Astrocyte of the cerebellum (primary cell): ENCODE data around the gene CCND1.
"Not testable (repeated sequence)": the region's sequence is repeated elsewhere in the genome, so short reads cannot be mapped to it uniquely, and the experiment has no call there.

Experiments
- DNase-seq: peaks from one replicate; pipeline ENCODE4 v3.0.0-alpha.2; 2011; ENCODE audit warnings: low read depth
- H3K4me3 ChIP-seq: 2 replicates; pipeline ENCODE4 v1.5.1; 2011; ENCODE audit warnings: mild to moderate bottlenecking, low read depth, low read length, moderate library complexity
- in situ Hi-C: cut with HindIII; loops from 2 replicates; pipeline ENCODE4 v1.10.0; 2017; ENCODE audit warnings: low sequenced_read_pairs
- TF ChIP-seq, protein P1 (sequence below): IDR thresholded peaks from 2 replicates; pipeline ENCODE4 v1.5.1; 2012; ENCODE audit warnings: low read length, low read depth, moderate library complexity, mild to moderate bottlenecking; ENCODE audit errors: missing control alignments

The CCND1 gene

DNA sequence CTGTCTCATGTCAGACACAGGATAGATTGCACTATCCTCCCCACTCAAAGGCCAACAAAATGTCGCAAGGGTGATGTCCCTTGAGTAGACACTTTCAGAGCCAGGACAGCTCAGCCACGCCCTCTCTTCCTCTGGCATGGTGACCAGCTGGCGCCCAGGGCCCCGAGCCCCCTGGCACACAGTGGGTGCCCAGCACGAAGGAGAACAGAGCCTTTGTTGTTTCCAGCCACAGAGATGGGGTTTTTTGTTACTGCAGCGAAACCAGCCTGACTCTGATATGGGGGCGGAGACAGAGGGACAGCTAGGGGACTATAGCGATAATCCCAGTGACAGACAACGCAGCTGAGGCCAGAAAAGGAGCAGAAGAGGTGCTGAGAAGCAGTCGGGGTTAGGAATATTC, 23.3 kb upstream of the CCND1 start:
- no peak for DNase-seq
- in situ Hi-C loops, result no loop called here
- H3K4me3 ChIP-seq, result no peak overlapping the region
- TF ChIP-seq, protein P1, sequence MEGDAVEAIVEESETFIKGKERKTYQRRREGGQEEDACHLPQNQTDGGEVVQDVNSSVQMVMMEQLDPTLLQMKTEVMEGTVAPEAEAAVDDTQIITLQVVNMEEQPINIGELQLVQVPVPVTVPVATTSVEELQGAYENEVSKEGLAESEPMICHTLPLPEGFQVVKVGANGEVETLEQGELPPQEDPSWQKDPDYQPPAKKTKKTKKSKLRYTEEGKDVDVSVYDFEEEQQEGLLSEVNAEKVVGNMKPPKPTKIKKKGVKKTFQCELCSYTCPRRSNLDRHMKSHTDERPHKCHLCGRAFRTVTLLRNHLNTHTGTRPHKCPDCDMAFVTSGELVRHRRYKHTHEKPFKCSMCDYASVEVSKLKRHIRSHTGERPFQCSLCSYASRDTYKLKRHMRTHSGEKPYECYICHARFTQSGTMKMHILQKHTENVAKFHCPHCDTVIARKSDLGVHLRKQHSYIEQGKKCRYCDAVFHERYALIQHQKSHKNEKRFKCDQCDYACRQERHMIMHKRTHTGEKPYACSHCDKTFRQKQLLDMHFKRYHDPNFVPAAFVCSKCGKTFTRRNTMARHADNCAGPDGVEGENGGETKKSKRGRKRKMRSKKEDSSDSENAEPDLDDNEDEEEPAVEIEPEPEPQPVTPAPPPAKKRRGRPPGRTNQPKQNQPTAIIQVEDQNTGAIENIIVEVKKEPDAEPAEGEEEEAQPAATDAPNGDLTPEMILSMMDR, result no peak

DNA sequence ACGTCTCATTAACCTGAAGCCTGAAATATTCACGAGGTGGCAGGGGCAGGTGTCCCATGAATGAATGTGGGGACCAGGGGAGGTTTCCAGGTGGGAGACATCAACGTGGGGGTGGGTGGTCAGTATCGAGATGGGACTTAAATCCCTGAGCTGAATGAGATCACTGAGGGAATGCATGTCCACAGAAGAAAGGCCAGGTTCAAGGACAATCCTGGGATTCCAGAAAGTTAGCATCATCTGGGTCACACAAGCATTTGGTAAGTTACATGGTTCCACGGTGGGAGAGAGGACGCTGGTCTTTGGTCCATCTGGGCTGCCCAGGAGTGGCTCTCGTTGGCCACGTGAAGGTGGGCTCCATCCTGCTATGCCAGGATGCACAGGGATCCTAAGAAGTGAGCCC, 22.7 kb upstream of the CCND1 start:
- no peak overlapping the region for H3K4me3 ChIP-seq
- TF ChIP-seq, protein P1, result no peak
- in situ Hi-C loops, result no loop called here
- DNase-seq, result no peak

DNA sequence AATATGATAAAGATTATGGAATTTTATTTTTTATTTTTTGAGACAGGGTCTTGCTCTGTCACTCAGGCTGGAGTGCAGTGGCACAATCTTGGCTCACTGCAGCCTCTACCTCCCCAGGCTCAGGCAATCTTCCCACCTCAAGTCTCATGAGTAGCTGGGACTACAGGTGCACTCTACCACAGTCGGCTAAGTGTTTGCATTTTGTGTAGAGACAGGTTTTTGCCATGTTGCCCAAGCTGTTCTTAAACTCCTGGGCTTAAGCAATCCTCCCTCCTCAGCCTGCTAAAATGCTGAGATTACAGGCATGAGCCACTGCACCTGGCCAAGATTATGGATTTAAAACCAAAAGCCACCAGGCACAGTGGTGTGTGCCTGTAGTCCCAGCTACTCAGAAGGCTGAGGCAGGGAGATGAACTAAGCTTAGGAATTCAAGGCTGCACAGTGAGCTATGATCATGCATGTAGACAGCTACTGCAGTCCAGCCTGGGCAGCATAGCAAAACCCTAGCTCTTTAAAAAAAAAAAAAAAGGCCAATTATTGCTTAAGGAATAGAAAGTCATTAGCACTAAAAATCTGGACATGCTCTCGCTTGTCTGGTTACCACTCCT, 20.2 kb upstream of the CCND1 start:
- TF ChIP-seq, protein P1, result no peak
- in situ Hi-C loops, result no loop called here
- no peak overlapping the region for H3K4me3 ChIP-seq
- no peak for DNase-seq

DNA sequence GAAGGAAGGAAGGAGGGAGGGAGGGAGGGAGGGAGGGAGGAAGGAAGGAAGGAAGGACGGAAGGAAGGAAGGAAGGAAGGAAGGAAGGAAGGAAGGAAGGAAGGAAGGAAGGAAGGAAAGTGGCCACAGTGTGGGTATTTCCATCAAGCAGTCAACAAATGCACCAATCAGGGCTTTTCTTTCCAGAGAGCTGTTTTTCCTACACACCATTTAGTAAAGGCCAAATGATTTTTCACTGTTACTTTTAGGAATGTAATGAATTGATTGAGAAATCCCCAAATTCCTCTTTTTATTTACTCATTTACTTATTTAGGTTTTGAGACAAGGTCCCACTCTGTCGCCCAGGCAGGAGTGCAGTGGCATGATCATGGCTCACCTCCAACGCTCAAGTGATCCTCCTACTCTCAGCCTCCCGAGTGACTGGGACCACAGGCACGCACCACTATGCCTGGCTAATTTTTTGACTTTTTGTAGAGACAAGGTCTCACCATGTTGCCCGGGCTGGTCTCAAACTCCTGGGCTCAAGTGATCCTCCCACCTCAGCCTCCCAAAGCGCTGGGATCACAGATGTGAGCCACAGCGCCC, 18.8 kb upstream of the CCND1 start:
- H3K4me3 ChIP-seq, in situ Hi-C loops: not testable (repeated sequence)

DNA sequence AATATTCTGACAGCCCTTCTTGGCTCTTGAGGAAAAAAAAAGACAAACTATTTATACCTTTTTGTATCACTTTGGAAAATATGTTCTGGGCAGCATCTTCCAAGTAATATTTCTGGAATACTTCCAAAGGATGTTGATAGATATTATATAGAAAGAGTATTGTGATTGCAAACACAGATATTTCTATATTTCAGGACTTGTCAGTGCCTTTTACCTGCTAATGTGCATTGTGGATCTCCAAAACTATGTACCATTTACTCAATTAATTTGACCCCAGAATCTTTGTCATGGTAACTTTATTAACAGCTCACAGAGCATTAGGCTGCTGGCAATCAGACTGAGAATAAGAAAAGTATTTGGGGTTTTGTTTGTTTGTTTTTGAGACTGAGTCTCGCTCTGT, 16.7 kb upstream of the CCND1 start:
- in situ Hi-C loops, result no loop called here
- no peak for DNase-seq
- no peak overlapping the region for H3K4me3 ChIP-seq
- TF ChIP-seq, protein P1, result no peak

More for the DNA sequence above, 18.8 kb upstream of the CCND1 start:
- not testable (repeated sequence) for DNase-seq

DNA sequence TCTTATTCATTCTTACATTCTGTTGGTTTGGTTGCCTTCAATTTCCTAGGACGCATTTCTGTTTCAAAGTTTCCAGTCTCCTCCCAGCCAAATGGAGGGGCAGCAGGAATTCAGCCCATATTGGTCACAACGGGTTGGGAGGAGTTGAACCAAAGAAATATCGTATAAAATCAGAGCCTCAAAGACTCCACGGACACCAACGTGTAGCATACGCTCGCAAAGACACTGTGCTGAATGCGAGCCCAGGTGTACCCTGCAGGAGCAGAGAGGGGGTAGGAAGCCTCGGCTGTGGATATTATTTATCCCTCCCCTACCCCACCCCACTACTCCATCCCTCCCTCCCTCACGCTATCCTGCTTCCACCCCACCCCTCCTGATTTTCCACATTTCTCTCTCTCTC, 15.5 kb upstream of the CCND1 start:
- no peak overlapping the region for H3K4me3 ChIP-seq
- TF ChIP-seq, protein P1, result no peak
- in situ Hi-C loops, result no loop called here
- no peak for DNase-seq

DNA sequence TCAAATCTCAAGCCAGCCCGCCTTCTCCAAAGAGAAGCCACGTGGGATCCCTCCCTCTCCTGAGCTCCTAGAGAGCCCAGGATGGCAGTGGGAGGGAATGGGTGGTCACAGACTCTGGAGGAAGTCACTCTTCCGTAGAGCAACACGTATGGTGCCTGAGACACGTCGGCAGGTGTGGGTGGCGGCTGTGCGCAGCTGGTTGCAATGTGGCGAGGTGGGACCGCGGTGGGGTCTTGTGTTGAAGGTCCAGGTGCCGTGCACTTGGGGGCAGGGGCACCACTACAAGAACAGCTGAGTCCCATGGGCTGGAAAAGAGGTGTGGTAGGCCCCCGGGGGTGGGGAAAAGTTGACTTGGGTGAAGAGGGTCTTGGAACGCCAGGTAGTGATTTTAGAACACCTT, 13.4 kb upstream of the CCND1 start:
- DNase-seq, result no peak
- TF ChIP-seq, protein P1, result no peak
- no peak overlapping the region for H3K4me3 ChIP-seq
- in situ Hi-C loops, result no loop called here
